ENCODE data around the gene CS.
"Not testable (repeated sequence)": the region's sequence is repeated elsewhere in the genome, so short reads cannot be mapped to it uniquely, and the experiment has no call there.

CS gene

GRCh38 chr12:56299853-56300643 lies at the start of gene CS:
Gene CS, minus strand, starts transcription at chr12:56300330. Its CDS starts 129 bp downstream, at chr12:56300201.
- peak; percentile 99 for DNase-seq (ENCODE audit: low spot score)

DNA sequence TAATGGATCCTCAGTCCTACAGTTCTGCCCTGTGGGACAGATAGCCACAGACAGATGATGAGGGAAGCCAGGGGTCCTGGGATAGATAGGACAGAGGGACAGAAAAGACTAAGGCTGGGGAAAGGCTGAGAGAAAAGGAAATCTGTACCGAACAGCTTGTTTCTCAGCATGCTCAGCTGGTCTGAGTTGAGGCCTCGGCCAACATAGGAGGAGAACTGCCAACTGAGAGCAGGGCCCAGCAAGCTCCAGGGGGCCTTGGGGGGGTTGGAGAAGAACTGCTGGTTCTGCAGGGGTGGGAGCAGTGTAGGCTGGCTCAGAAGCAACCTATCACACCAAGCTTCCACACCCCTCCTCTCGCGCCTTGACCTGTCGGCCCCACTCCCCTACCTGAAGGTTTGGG lies 48.6 kb upstream of the CS start:
- no peak for DNase-seq (ENCODE audit: low spot score)

DNA sequence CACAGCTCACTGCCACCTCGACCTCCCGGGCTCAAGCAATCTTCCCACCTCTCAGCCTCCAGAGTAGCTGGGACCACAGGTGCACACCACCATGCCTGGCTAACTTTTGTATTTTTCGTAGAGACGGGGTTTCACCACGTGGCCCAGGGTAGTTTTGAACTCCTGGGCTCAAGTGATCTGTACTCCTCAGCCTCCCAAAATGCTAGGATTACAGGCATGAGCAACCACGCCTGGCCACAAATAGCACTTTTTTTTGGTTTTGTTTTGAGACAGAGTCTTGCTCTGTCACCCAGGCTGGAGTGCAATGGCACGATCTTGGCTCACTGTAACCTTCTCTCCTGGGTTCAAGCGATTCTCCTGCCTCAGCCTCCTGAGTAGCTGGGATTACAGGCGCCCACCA lies 47.1 kb upstream of the CS start:
- not testable (repeated sequence) for DNase-seq (ENCODE audit: low spot score)

DNA sequence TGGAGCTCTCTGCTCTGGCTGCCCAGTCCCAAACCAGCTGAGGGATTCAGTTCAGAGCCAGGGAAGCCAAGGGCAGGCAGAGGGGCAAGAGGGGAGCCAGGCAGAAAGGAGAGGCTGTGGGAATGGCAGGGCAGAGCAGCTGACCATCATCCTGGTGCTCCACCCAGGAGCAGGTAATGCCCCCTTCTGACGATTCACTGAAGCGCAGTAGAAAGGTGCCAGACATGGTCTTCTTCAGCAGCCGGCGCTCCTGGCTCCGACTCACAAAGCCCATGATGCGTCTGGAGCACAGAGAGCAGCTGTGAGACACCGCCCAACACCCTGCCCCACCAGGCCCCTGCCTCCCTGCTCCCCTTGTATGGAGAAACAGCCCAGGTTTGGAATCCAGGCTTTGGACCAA lies 46.5 kb upstream of the CS start:
- no peak for DNase-seq (ENCODE audit: low spot score)

DNA sequence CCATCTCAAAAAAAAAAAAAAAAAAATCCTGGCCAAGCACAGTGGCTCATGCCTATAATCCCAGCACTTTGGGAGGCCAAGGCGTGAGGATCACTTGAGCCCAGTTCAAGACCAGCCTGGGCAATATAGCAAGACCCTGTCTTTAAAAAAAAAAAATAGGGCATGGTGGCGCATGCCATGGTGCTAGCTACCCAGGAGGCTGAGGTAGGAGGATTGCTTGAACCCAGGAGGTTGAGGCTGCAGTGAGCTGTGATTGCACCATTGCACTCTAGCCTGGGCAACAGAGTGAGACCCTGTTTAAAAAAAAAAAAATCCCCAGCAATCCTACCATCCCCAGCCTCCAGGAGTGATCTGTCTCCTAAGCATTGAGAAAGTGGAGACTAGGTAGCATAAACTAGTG lies 42.2 kb upstream of the CS start:
- DNase-seq (ENCODE audit: low spot score): not testable (repeated sequence)

DNA sequence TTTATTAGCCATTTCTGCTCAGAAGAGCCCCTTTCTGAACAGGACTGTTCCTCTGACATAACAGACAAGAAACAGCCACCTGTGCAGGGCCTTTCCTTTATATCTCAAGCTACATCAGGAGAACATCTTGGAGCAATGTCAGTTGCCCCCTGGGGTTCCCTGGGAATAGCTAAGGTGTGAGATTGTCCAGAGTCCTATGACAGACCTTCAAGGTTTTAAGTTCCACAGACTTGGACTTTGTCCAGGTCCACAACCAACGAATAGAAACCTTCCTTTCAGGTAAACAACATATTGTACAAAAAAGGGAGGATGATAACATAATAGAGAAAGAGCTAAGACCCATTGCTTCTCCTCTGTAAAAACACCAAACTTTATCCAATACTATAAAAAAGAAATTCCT lies 41.5 kb upstream of the CS start:
- DNase-seq (ENCODE audit: low spot score): no peak

- no peak for DNase-seq (ENCODE audit: low spot score)
Observed at GRCh38 chr12:56339158-56339422, 39.0 kb upstream of the CS start.

GRCh38 chr12:56338308-56339157 lies 38.4 kb upstream of the CS start, which contains the start of gene IL23A:
Gene IL23A, plus strand, starts transcription at chr12:56338884. Its CDS starts 161 bp downstream, at chr12:56339045.
- peak; percentile 92 for DNase-seq (ENCODE audit: low spot score)

DNA sequence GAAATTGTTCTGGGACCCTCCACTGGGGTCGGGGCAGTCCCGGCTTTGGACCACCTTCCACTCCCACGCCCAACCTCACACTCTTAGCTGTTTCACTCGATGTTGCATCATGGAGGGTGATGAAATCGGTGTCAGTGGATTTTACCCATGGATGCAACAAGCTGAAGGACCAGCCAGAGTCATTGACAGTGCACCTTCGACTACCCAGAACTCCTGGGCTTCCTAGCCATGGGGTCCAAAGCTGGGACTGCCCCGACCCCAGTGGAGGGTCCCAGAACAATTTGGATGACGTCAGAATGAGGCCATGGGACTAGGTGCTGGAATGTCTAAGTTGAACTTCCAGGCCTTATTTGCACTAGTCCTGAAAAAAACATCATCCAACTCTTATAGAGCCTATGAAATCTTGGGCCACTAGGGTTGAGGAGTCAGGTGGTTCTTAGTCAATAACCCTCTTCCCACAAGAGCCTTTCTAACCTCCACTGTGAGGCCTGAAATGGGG lies 37.7 kb upstream of the CS start:
- no peak for DNase-seq (ENCODE audit: low spot score)

GRCh38 chr12:56336361-56337167 lies 36.4 kb upstream of the CS start:
- DNase-seq (ENCODE audit: low spot score): no peak

DNA sequence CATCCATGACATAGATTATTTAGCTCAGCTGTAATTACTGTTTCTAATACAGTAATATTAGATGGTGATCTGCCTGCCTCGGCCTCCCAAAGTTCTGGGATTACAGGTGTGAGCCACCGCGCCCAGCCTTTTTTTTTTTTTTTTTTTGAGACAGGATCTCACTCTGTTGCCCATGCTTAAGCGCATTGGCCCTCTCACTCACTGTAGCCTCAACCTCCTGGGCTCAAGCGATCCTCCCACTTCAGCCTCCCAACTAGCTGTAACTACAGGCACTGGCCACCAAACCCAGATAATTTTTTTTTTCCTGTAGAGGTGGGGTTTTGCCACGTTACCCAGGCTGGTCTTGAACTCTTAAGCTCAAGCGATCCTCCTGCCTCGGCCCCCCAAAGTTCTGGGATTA lies 35.4 kb upstream of the CS start:
- DNase-seq (ENCODE audit: low spot score): not testable (repeated sequence)

DNA sequence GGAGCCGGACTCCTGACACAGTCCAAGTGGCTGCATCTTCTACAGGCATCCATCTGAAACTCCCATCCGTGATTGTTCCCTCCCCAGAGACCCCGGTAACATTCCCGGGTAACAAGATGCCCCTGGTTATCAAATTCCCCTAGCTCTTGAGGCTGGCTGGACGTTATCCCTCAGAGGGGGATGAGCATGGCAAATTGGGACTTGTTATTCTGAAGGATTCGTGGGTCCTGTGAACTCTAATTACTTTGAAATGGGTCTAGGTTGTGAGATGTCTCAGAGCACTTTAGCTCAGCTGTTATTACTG lies 34.3 kb upstream of the CS start:
- DNase-seq (ENCODE audit: low spot score): no peak

DNA sequence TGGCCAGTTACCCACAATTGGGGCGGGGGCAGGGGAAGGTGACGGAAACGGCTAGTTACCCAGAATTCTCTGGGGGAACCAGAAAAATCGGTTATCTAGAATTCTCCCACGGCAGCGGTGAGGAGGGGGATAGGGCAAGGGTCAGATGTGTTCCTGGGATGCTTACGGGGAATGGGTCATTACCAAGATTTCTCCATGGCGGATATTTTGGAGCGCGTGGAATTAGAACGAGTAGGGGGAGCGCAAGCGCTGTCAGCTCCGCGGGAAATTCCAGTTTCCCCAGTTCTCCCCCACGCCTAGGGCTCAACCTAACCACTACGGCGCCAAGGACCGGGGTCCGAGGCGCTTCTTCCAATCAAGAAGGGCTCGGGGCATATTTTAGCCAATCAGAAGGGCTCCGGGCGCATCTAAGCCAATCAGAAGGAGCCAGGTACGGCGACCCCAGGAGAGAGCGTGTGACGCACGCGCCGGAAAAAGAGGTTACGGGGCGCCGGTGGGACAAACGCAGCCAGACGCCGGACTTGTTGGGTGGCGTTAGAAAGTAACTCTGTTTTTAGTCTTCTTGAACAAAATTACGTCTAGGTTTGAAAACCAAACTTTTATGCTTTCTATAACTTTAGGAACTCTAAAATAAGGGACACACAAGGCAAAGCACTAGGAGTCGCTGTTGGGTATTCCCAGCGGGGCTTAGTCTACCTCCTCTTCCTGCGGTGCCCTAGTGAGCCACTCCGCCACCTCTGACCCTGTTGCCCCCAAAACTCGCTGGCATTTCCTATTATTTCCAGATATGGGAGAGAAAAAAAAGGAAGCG lies 33.8 kb upstream of the CS start, which contains the start of gene PAN2:
PAN2 (minus strand) TSS at position 322 of the 811 bp plus-strand sequence. CDS start 906 bp downstream, outside the sequence.
- peak; percentile 98 for DNase-seq (ENCODE audit: low spot score)

- peak; percentile 13 for DNase-seq (ENCODE audit: low spot score)
Observed at GRCh38 chr12:56333197-56333678, 33.1 kb upstream of the CS start.

DNA sequence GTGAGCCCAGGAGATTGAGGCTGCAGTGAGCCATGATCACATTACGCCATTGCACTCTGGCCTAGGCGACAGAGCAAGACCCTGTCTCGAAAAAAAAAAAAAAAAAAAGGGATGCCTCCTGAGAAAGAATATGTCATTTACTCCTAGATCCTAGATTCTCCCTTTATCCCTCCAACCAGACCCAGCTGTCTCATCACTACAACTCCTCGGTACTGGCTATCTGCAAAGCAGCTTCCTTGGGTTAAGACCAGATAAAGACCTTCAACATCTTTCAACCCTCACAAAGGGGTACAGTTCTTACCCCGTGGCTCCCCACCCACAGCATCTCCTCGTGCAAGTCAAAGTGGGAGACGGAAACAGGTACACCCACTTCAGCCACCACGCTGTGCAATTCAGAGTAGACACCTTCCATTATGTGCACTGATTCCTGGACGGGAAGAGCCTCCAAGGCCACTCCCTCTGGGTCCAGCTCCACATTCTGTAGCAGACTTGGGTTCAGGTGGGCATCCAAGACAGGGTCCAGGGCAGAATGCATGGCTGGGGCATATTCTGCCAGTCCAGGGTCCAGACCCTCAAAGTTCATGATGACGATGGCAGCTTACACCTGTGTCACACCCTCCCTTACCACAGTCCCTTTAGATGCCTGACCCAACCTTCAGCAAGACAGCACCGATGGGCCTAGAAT lies 32.5 kb upstream of the CS start:
- no peak for DNase-seq (ENCODE audit: low spot score)

DNA sequence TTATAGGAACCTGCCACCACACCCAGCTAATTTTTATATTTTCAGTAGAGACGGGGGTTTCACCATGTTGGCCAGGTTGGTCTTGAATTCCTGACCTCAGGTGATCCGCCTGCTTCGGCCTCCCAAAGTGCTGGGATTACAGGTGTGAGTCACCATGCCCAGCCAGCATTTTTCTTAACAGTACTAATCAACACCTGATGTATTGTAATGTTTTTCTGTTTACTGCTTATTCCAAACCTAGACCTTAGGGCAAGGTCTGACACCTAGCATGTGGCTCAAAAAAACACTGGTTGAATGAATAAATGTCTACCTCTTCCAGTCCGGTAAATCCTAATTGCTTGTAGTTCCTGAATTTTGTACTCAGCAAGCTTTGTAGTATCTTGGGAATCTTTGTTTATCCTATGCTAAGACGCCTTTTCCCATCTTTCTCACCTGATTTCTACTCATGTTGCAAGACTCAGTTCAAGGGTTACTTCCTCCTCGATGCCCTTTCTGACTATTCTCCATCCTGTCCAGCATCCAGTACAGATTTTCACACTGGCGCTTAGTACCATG lies 30.9 kb upstream of the CS start:
- no peak for DNase-seq (ENCODE audit: low spot score)

DNA sequence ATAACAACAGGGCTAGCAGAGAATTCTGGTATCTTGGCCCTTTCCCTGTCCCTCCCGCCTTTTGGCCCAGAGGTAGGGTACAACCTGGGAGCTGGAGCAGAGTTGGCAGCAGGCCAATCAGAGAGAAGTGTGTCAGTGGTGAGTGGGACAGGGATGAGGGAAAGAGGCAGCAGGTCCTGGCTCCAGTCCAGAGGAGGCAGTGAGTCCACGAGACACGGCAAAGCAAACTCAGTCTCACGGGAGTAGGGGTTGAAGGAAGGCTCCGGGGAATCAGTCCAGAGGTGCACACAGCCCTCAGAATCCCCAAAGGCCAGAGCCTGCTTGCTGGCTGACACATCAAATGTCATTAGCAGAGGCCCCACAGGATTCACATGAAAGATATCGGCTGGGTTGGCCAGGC lies 26.4 kb upstream of the CS start:
- DNase-seq (ENCODE audit: low spot score): no peak

GRCh38 chr12:56326126-56326525 lies 26.0 kb upstream of the CS start:
- DNase-seq (ENCODE audit: low spot score): no peak

DNA sequence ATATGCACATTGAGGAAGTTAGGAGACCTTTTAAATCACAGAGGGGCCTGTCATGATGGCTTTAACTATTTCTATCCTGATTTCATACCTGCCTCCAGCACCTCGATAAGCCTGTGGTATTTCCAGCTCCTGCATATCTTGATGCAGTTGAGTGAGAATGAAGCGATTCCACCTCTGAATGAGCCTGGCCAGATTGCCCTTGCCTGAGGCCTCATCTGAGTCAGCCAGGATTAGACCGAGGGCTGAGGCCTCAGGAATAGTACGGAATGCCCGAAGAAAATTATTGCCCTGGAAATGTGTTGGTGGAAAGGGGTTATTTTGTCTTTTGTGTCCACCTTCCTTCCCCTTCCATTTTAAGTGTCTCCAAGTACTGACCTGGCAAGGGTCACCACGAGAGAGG lies 24.1 kb upstream of the CS start:
- DNase-seq (ENCODE audit: low spot score): no peak

- not testable (repeated sequence) for DNase-seq (ENCODE audit: low spot score)
Observed at GRCh38 chr12:56321610-56322009, 21.5 kb upstream of the CS start.

GRCh38 chr12:56321027-56321426 lies 20.9 kb upstream of the CS start:
- no peak for DNase-seq (ENCODE audit: low spot score)
